HT1080 (cell line): ENCODE measurements around the gene ZNF112. TPM values are rescaled to one million over a fixed set of nuclear protein-coding genes. Genes with fewer than 3 reads are reported as not detected.

Experiments used
- DNase-seq: peaks from one replicate; pipeline ENCODE4 v3.0.0-alpha.2; 2015; ENCODE audit warnings: low read depth
- small RNA-seq: library from RNA; depleted of rRNA; stranded (forward); fragments of <200 nt; gene quantifications from one replicate; pipeline ENCODE3, GENCODE V24; 2014
- total RNA-seq: library from RNA; depleted of rRNA; stranded (reverse); fragments of >200 nt; shearing (Covaris generic); gene quantifications from 2 replicates; pipeline ENCODE4 v1.2.3, GENCODE V29; 2014; rRNA removed

The ZNF112 gene
- total RNA-seq, 1 experiment from 2014 or later, result 4.0 TPM

DNA sequence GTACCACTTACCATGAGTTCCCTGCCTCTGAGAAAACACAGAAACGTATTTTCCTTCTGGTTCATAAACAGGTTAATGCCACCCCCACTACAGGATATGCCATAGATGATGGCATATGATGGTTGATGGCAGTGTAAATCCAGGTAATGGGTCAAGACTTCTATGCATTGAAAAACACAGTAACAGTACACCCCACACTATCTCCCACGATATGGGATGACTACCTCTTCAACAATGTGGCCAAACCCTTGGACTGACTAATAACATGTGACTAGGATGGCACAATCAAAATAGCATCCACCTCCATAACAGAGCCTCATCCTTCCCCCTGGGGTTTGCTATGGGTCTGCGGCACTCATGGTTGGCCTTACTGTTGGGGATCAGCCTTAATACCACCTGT lies 73.6 kb downstream of the ZNF112 start:
- DNase-seq, result peak; percentile 52

DNA sequence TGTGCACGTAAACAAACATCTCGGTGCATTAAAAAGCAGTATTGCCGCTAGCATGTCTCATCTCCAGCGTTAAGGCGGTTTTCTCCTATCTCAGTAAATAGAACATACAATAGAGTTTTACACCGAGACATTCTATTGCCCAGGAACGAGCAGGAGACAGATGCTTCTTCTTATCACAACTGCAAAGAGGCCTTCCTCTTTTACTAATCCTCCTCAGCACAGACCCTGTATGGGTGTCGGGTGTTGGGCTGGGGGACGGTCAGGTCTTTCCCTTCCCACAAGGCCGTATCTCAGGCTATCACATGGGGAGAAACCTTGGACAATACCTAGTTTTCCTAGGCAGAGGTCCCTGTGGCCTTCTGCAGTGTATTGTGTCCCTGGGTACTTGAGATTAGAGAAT lies 75.6 kb downstream of the ZNF112 start:
- DNase-seq, result no peak

DNA sequence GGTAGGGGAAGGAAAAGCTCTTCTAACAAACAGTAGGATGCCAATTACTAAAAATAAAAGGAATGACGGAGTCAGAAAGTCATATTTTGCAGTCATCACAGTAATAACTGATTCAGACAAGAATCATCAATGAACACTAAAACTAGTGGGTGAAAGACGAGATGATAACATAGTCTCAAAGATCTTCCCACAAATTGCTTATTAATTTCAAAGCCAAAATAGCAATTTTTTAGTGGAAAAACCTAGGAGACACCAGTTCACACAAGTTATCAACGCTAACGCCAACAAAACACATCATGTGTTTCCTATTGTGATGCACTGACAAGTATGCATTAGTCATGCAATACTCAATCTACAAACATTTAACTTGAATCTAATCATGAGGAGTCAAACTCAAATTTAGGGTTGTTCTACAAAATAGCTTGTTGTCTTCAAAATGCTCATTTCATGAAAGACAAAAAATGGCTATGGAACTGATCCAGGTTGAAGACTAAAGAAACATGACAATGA lies 78.2 kb downstream of the ZNF112 start:
- DNase-seq, result no peak

DNA sequence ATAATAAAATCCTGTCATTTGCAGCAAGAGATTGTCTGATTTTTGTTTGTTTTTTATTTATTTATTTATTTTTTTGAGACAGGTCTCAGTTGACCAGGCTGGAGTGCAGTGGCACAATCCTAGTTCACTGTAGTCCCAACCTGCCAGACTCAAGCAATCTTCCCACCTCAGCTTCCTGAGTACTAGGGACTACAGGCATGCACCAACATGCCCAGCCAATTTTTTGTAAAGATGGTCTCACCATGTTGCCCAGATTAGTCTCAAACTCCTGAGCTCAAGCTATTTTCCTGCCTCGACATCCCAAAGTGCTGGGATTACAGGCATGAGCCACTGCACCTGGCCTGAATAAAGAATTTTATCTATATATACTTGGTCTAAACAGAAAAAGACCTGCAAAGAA lies 79.1 kb downstream of the ZNF112 start:
- DNase-seq, result no peak

Small RNAs within 50 kb of the gene (small RNA-seq; reads per million reads assigned to genes)
- not detected for gene NDUFA3P1

Other genes with a start within 250 kb of the ZNF112 start
- gene ZNF225, start 243.3 kb downstream of the ZNF112 start, total RNA-seq, result 2.9 and 3.4 TPM in 2 replicates
- gene ZNF234, start 215.1 kb downstream of the ZNF112 start, total RNA-seq, result 6.7 and 8.1 TPM in 2 replicates
- 16.7 and 21.8 TPM in 2 replicates for gene ZNF226, start 191.6 kb downstream of the ZNF112 start, total RNA-seq
- gene ZNF227, start 144.1 kb downstream of the ZNF112 start, total RNA-seq, result 24.9 and 26.3 TPM in 2 replicates
- gene ZNF233, start 96.8 kb downstream of the ZNF112 start, total RNA-seq, result 1.3 and 1.9 TPM in 2 replicates
- gene ZNF235, start 51.7 kb downstream of the ZNF112 start, total RNA-seq, result 1.9 and 3.1 TPM in 2 replicates
- gene ZNF285, start 44.9 kb upstream of the ZNF112 start, total RNA-seq, result 1.0 and 2.4 TPM in 2 replicates
- gene ZNF229, start 91.8 kb upstream of the ZNF112 start, total RNA-seq, result 5.8 and 7.3 TPM in 2 replicates
- 18.0 and 18.4 TPM in 2 replicates for gene ZNF180, start 143.8 kb upstream of the ZNF112 start, total RNA-seq
- gene CEACAM20, start 173.0 kb upstream of the ZNF112 start, total RNA-seq, result not detected in 2 replicates